ENCODE results near the gene SFXN2. TPM values are rescaled to one million over a fixed set of nuclear protein-coding genes. Genes with fewer than 3 reads are reported as not detected.
"Not testable (repeated sequence)": the region's sequence is repeated elsewhere in the genome, so short reads cannot be mapped to it uniquely, and the experiment has no call there.

SFXN2 gene
- total and polyA plus RNA-seq, 7 donors: 0.66 to 11.6 (median 2.4) TPM

DNA sequence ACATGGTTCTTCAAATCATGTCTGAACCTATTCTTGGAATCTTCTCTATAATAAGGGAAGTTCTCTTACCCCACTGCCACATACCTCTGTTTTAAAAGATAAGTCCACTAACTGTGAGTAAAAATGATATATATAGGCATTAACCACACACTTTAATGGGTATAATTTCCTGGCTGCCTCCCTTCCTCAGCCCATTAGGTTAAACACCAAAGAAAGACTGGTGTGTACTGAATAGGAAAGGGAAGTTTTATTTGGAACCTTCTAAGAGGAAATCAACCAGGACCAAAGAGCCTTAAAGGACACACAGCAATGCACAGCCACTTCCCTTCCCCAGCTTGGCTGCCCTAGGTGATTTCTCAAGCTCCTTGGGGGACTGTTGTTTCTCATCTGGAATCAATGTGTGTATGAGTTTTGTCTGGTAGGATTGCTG, 24.3 kb downstream of the SFXN2 start:
- peak overlapping the region in 2 of 4 donors; percentile 17 to 21 for H3K27ac ChIP-seq
- no peak overlapping the region for H3K4me3 ChIP-seq
- intact Hi-C loops (cut with DNase I): loop anchor here (10.0 kb wide), 1 partner anchor 316 kb away; no protein-coding TSS in a partner anchor
- TF ChIP-seq CTCF (IDR thresholded peaks at IDR 0.05): no peak
- no peak for TF ChIP-seq EP300 (IDR thresholded peaks at IDR 0.05)
- no peak for TF ChIP-seq POLR2A (IDR thresholded peaks at IDR 0.05)
- TF ChIP-seq POLR2AphosphoS5 (IDR thresholded peaks at IDR 0.05): no peak
- no peaks in the 10 kb centered on the region for H3K36me3 ChIP-seq
- H3K4me1 ChIP-seq: peaks cover 0 to 6% (median 3%) of the 10 kb centered on the region in 4 donors
- no peak for DNase-seq
- H3K27me3 ChIP-seq: no peaks in the 10 kb centered on the region
- no peaks in the 10 kb centered on the region for H3K9me3 ChIP-seq

- H3K9me3 ChIP-seq: no peaks in the 10 kb centered on the region
- intact Hi-C loops (cut with DNase I): loop anchor here (5.0 kb wide), 2 partner anchors 62 to 77 kb away; no protein-coding TSS in a partner anchor
- 74 to 77% methylated on average over 2 of the region's 2 CpGs for WGBS, 2 donors
Observed at GRCh38 chr10:102740229-102740628, 25.8 kb downstream of the SFXN2 start.

GRCh38 chr10:102741726-102742237, 27.3 kb downstream of the SFXN2 start:
- intact Hi-C loops (cut with DNase I): loop anchor here (2.0 to 5.0 kb wide), 3 partner anchors 27 to 76 kb away; partner anchors contain the start of genes ARL3 and SFXN2
- H3K9me3 ChIP-seq: no peaks in the 10 kb centered on the region
- WGBS, 2 donors: 50 to 84% methylated on average over 2 of the region's 2 CpGs
- peaks cover 0 to 27% (median 23%) of the 10 kb centered on the region in 4 donors for H3K4me1 ChIP-seq
- no peaks in the 10 kb centered on the region for H3K36me3 ChIP-seq
- no peak overlapping the region for H3K27ac ChIP-seq
- H3K27me3 ChIP-seq: no peaks in the 10 kb centered on the region
- no peak overlapping the region for H3K4me3 ChIP-seq
- TF ChIP-seq POLR2AphosphoS5 (IDR thresholded peaks at IDR 0.05) (no peak), POLR2A (IDR thresholded peaks at IDR 0.05) (no peak), EP300 (IDR thresholded peaks at IDR 0.05) (no peak), CTCF (IDR thresholded peaks at IDR 0.05) (no peak)
- DNase-seq: no peak

More at GRCh38 chr10:102740229-102740628, 25.8 kb downstream of the SFXN2 start:
- Histone ChIP-seq H3K36me3 (no peaks in the 10 kb centered on the region), H3K27me3 (no peaks in the 10 kb centered on the region), H3K27ac (no peak overlapping the region), H3K4me3 (no peak overlapping the region), H3K4me1 (peaks cover 0 to 12% (median 10%) of the 10 kb centered on the region in 4 donors)
- no peak for TF ChIP-seq POLR2AphosphoS5 (IDR thresholded peaks at IDR 0.05)
- TF ChIP-seq CTCF (IDR thresholded peaks at IDR 0.05): no peak
- TF ChIP-seq POLR2A (IDR thresholded peaks at IDR 0.05): no peak
- TF ChIP-seq EP300 (IDR thresholded peaks at IDR 0.05): no peak
- DNase-seq: no peak

DNA sequence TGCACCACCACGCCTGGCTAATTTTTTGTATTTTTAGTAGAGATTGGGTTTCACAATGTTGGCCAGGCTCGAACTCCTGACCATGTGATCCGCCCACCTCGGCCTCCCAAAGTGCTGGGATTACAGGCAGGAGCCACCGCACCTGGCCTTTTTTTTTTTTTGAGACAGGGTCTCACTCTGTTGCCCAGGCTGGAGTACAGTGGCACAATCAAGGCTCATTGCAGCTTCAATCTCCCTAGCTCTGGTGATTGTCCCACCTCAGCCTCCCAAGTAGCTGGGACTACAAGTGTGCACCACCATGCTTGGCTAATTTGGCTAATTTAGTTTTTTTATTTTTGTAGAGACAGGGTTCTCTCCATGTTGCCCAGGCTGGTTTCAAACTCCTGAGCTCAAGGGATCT, 27.9 kb downstream of the SFXN2 start:
- intact Hi-C loops (cut with DNase I): loop anchor here (2.0 to 5.0 kb wide), 3 partner anchors 28 to 75 kb away; partner anchors contain the start of genes ARL3 and SFXN2
- WGBS, 2 donors: 93 to 94% methylated on average over 5 of the region's 5 CpGs
- not testable (repeated sequence) for H3K36me3 ChIP-seq, H3K9me3 ChIP-seq, H3K4me3 ChIP-seq, DNase-seq, H3K27ac ChIP-seq, H3K27me3 ChIP-seq
- peaks cover 0 to 29% (median 24%) of the 10 kb centered on the region in 4 donors for H3K4me1 ChIP-seq

DNA sequence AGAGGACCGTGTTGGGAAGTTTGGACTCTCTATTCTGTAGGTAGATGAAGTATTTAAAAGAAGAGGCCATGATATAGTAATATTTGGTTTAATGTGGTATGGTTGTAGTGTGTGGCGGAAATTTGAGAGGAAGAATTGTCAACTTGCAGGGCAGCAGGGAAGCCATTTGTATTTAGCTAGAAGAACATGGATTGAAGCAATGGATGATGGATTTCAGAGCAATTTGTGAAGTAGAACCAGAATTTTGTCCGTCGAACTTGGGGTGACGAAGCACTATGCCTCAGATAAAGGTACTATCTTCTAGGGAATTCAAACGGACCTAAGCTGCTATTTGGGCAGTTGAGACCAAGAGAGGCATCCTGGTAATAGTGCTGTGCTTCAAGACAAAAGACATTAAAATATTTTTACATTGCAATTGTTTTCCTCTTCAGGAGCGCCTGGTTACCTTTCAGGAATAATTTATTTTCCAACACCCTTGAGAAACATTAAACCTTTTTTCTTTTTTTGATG, 28.7 kb downstream of the SFXN2 start:
- Histone ChIP-seq H3K9me3 (no peaks in the 10 kb centered on the region), H3K4me1 (peaks cover 0 to 29% (median 24%) of the 10 kb centered on the region in 4 donors), H3K27ac (peak overlapping the region in 3 of 4 donors; percentile 27 to 39 (median 37)), H3K27me3 (no peaks in the 10 kb centered on the region), H3K4me3 (peak overlapping the region in 3 of 4 donors; percentile 24 to 69 (median 37)), H3K36me3 (no peaks in the 10 kb centered on the region)
- 42 to 44% methylated on average over 7 of the region's 7 CpGs for WGBS, 2 donors
- intact Hi-C loops (cut with DNase I): loop anchor here (2.0 to 5.0 kb wide), 3 partner anchors 28 to 74 kb away; partner anchors contain the start of genes ARL3 and SFXN2
- TF ChIP-seq CTCF (IDR thresholded peaks at IDR 0.05) (no peak), POLR2AphosphoS5 (IDR thresholded peaks at IDR 0.05) (no peak), POLR2A (IDR thresholded peaks at IDR 0.05) (no peak), EP300 (IDR thresholded peaks at IDR 0.05) (no peak)
- DNase-seq: no peak

All from sigmoid colon (tissue), 7 donors.